ENCODE results near the gene GRK6.
A peak's percentile ranks its signal among the peaks of the same experiment; 100 is the strongest.

The GRK6 gene

GRCh38 chr5:177445917-177446199 is 19.4 kb downstream of the GRK6 start:
- Histone ChIP-seq H3K4me1 (ENCODE audit: control insufficient read depth, insufficient read depth, low read length) (no peaks in the 10 kb centered on the region), H3K36me3 (ENCODE audit: control insufficient read depth in 2 of 2, insufficient read depth in 1 of 2, low read length in 2 of 2) (peaks cover 0 to 18% of the 10 kb centered on the region in 2 experiments; a peak in 1 of 3 replicates), H3K9me3 (ENCODE audit: control insufficient read depth, insufficient read depth, low read depth, low read length) (no peaks in the 10 kb centered on the region), H3K27ac (ENCODE audit: extremely low read depth, low read depth, low read length) (no peak overlapping the region; the same call in 1 of the 2 replicates), H3K4me3 (ENCODE audit: low read depth, low read length) (no peak overlapping the region)
- CTCF ChIA-PET: interaction anchor here (0.7 to 3.5 kb wide), 11 partner anchors 8 to 332 kb away, joined by 3 to 17 read pairs (median 5); no protein-coding TSS in a partner anchor
- POLR2A ChIA-PET: interaction anchor here (0.5 to 2.9 kb wide), 13 partner anchors 9 to 309 kb away, joined by 3 to 17 read pairs (median 4); partner anchors contain the start of gene GRK6
- TF ChIP-seq ZNF558 (tag by site-specific recombination; IDR thresholded peaks at IDR 0.05) (no peak), ZSCAN18 (tag by site-specific recombination; IDR thresholded peaks at IDR 0.05) (no peak), ZSCAN16 (tag by site-specific recombination; IDR thresholded peaks at IDR 0.05) (no peak), ZNF76 (tag by site-specific recombination; IDR thresholded peaks at IDR 0.05; ENCODE audit: borderline replicate concordance, low read depth) (no peak)
- TF ChIP-seq, protein P1, sequence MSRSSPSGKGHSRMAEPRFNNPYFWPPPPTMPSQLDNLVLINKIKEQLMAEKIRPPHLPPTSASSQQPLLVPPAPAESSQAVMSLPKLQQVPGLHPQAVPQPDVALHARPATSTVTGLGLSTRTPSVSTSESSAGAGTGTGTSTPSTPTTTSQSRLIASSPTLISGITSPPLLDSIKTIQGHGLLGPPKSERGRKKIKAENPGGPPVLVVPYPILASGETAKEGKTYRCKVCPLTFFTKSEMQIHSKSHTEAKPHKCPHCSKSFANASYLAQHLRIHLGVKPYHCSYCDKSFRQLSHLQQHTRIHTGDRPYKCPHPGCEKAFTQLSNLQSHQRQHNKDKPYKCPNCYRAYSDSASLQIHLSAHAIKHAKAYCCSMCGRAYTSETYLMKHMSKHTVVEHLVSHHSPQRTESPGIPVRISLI (tag by site-specific recombination; IDR thresholded peaks at IDR 0.05): peak; percentile 84; the same call in 1 of the 2 replicates
- TF ChIP-seq, protein P2, sequence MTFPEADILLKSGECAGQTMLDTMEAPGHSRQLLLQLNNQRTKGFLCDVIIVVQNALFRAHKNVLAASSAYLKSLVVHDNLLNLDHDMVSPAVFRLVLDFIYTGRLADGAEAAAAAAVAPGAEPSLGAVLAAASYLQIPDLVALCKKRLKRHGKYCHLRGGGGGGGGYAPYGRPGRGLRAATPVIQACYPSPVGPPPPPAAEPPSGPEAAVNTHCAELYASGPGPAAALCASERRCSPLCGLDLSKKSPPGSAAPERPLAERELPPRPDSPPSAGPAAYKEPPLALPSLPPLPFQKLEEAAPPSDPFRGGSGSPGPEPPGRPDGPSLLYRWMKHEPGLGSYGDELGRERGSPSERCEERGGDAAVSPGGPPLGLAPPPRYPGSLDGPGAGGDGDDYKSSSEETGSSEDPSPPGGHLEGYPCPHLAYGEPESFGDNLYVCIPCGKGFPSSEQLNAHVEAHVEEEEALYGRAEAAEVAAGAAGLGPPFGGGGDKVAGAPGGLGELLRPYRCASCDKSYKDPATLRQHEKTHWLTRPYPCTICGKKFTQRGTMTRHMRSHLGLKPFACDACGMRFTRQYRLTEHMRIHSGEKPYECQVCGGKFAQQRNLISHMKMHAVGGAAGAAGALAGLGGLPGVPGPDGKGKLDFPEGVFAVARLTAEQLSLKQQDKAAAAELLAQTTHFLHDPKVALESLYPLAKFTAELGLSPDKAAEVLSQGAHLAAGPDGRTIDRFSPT (tag by site-specific recombination; IDR thresholded peaks at IDR 0.05): no peak
- TF ChIP-seq, protein P3, sequence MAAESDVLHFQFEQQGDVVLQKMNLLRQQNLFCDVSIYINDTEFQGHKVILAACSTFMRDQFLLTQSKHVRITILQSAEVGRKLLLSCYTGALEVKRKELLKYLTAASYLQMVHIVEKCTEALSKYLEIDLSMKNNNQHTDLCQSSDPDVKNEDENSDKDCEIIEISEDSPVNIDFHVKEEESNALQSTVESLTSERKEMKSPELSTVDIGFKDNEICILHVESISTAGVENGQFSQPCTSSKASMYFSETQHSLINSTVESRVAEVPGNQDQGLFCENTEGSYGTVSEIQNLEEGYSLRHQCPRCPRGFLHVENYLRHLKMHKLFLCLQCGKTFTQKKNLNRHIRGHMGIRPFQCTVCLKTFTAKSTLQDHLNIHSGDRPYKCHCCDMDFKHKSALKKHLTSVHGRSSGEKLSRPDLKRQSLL (tag by site-specific recombination; IDR thresholded peaks at IDR 0.05): no peak
- TF ChIP-seq, protein P4, sequence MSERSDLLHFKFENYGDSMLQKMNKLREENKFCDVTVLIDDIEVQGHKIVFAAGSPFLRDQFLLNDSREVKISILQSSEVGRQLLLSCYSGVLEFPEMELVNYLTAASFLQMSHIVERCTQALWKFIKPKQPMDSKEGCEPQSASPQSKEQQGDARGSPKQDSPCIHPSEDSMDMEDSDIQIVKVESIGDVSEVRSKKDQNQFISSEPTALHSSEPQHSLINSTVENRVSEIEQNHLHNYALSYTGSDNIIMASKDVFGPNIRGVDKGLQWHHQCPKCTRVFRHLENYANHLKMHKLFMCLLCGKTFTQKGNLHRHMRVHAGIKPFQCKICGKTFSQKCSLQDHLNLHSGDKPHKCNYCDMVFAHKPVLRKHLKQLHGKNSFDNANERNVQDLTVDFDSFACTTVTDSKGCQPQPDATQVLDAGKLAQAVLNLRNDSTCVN (tag by site-specific recombination; optimal IDR thresholded peaks at IDR 0.05): no peak

GRCh38 chr5:177446200-177447065 is 20.0 kb downstream of the GRK6 start, which contains the start of gene PRR7:
Gene PRR7, plus strand, starts transcription at chr5:177446814. Its CDS starts 8,254 bp downstream, at chr5:177455068.
- Histone ChIP-seq H3K4me3 (ENCODE audit: low read depth, low read length) (peak within 1 kb of the TSS; percentile 54), H3K4me1 (ENCODE audit: control insufficient read depth, insufficient read depth, low read length) (no peaks in the 10 kb centered on the region)
- TF ChIP-seq ZBTB11 (tag by site-specific recombination; conservative IDR thresholded peaks at IDR 0.05; ENCODE audit: low read depth) (peak; percentile 36; the same call in 1 of the 2 replicates), ZNF24 (tag by site-specific recombination; IDR thresholded peaks at IDR 0.05) (no peak), ZNF16 (tag by site-specific recombination; IDR thresholded peaks at IDR 0.05; ENCODE audit: low read depth) (no peak), SCRT1 (tag by site-specific recombination; IDR thresholded peaks at IDR 0.05; ENCODE audit: borderline replicate concordance) (peak; percentile 53; the same call in 1 of the 2 replicates), ZNF768 (tag by site-specific recombination; IDR thresholded peaks at IDR 0.05) (peak; percentile 52; the same call in 1 of the 2 replicates), KLF1 (tag by site-specific recombination; IDR thresholded peaks at IDR 0.05) (peak; percentile 39; the same call in 1 of the 2 replicates), BCL11A (tag by site-specific recombination; IDR thresholded peaks at IDR 0.05; ENCODE audit: low read depth) (0 out of 2 replicates have a peak, but pooled peaks have one; percentile 16), HOXA7 (CRISPR knock-in tag; IDR thresholded peaks at IDR 0.05; ENCODE audit: borderline replicate concordance) (no peak), ZNF138 (tag by site-specific recombination; IDR thresholded peaks at IDR 0.05; ENCODE audit: borderline replicate concordance) (no peak), ZNF548 (tag by site-specific recombination; IDR thresholded peaks at IDR 0.05) (no peak)
- TF ChIP-seq, protein P2 (tag by site-specific recombination; IDR thresholded peaks at IDR 0.05): peak; percentile 75

More at GRCh38 chr5:177446200-177447065, 20.0 kb downstream of the GRK6 start, which contains the start of gene PRR7:
- no peaks in the 10 kb centered on the region for H3K9me3 ChIP-seq (ENCODE audit: control insufficient read depth, insufficient read depth, low read depth, low read length)
- peaks cover 0 to 13% of the 10 kb centered on the region in 2 experiments; a peak in 1 of 3 replicates for H3K36me3 ChIP-seq (ENCODE audit: control insufficient read depth in 2 of 2, insufficient read depth in 1 of 2, low read length in 2 of 2)
- H3K27ac ChIP-seq (ENCODE audit: extremely low read depth, low read depth, low read length): peak within 1 kb of the TSS; percentile 60; the same call in 1 of the 2 replicates
- CTCF ChIA-PET: interaction anchor here (0.7 to 4.1 kb wide), 12 partner anchors 9 to 333 kb away, joined by 3 to 40 read pairs (median 6); no protein-coding TSS in a partner anchor
- POLR2A ChIA-PET: interaction anchor here (0.6 to 3.3 kb wide), 17 partner anchors 8 to 310 kb away, joined by 3 to 19 read pairs (median 4); partner anchors contain the start of gene GRK6
